ENCODE results near the gene TBCK. TPM values are rescaled to one million over a fixed set of nuclear protein-coding genes. Genes with fewer than 3 reads are reported as not detected.
A peak's percentile ranks its signal among the peaks of the same experiment; 100 is the strongest.

TBCK gene
- total and polyA plus RNA-seq, 7 experiments from 2014 or later: 29.5 to 70.7 (median 54.8) TPM

GRCh38 chr4:106092361-106093040, 223.5 kb downstream of the TBCK start:
- no peak overlapping the region for H3K27ac ChIP-seq (ENCODE audit: low read depth, low read length)
- H3K36me3 Mint-ChIP-seq: peaks cover 48 to 96% (median 87%) of the 10 kb centered on the region in 5 donors
- DNase-seq (no peak), ATAC-seq (no peak)
- intact Hi-C loops (cut with micrococcal nuclease): no loop called here
- peaks cover 0 to 50% (median 0%) of the 10 kb centered on the region in 3 experiments for H3K36me3 ChIP-seq (ENCODE audit: control insufficient read depth in 2 of 3, insufficient read depth in 3 of 3, low read length in 3 of 3)
- H3K9me3 ChIP-seq (ENCODE audit: control insufficient read depth in 2 of 3, low read length in 3 of 3): peaks cover 0 to 18% (median 6%) of the 10 kb centered on the region in 3 experiments
- no peak overlapping the region for H3K4me3 ChIP-seq (ENCODE audit: low read length)
- H3K9me3 Mint-ChIP-seq: peaks cover 8 to 65% (median 33%) of the 10 kb centered on the region in 11 donors
- H3K27me3 ChIP-seq (ENCODE audit: control insufficient read depth in 2 of 2, insufficient read depth in 2 of 2, low read length in 2 of 2): no peaks in the 10 kb centered on the region
- ChIA-PET CTCF (no interaction called here), POLR2A (no interaction called here)
- H3K4me1 Mint-ChIP-seq: no peaks in the 10 kb centered on the region
- H3K27ac Mint-ChIP-seq: no peak overlapping the region
- no peaks in the 10 kb centered on the region for H3K4me1 ChIP-seq (ENCODE audit: control insufficient read depth in 2 of 2, insufficient read depth in 2 of 2, low read length in 2 of 2)
- no peaks in the 10 kb centered on the region for H3K27me3 Mint-ChIP-seq
- H3K4me3 Mint-ChIP-seq: no peak overlapping the region

- H3K27me3 Mint-ChIP-seq: no peaks in the 10 kb centered on the region
- H3K27ac Mint-ChIP-seq: no peak overlapping the region
- Histone ChIP-seq H3K4me3 (ENCODE audit: low read length) (no peak overlapping the region), H3K4me1 (ENCODE audit: control insufficient read depth in 2 of 2, insufficient read depth in 2 of 2, low read length in 2 of 2) (no peaks in the 10 kb centered on the region), H3K9me3 (ENCODE audit: control insufficient read depth in 2 of 3, low read length in 3 of 3) (peaks cover 0 to 18% (median 6%) of the 10 kb centered on the region in 3 experiments), H3K27me3 (ENCODE audit: control insufficient read depth in 2 of 2, insufficient read depth in 2 of 2, low read length in 2 of 2) (no peaks in the 10 kb centered on the region), H3K36me3 (ENCODE audit: control insufficient read depth in 2 of 3, insufficient read depth in 3 of 3, low read length in 3 of 3) (peaks cover 0 to 50% (median 0%) of the 10 kb centered on the region in 3 experiments), H3K27ac (ENCODE audit: low read depth, low read length) (no peak overlapping the region)
- POLR2A ChIA-PET: no interaction called here
- peaks cover 0 to 1% (median 0%) of the 10 kb centered on the region in 7 donors for H3K4me1 Mint-ChIP-seq
- H3K9me3 Mint-ChIP-seq: peaks cover 11 to 82% (median 41%) of the 10 kb centered on the region in 11 donors
- peaks cover 44 to 98% (median 94%) of the 10 kb centered on the region in 5 donors for H3K36me3 Mint-ChIP-seq
- ATAC-seq (no peak), DNase-seq (no peak)
- no peak overlapping the region for H3K4me3 Mint-ChIP-seq
- CTCF ChIA-PET: no interaction called here
- intact Hi-C loops (cut with micrococcal nuclease): no loop called here
Observed at GRCh38 chr4:106090826-106091225, 225.2 kb downstream of the TBCK start.

- CTCF ChIA-PET: no interaction called here
- Histone ChIP-seq H3K36me3 (ENCODE audit: control insufficient read depth in 2 of 3, insufficient read depth in 3 of 3, low read length in 3 of 3) (peaks cover 0 to 18% (median 0%) of the 10 kb centered on the region in 3 experiments), H3K4me1 (ENCODE audit: control insufficient read depth in 2 of 2, insufficient read depth in 2 of 2, low read length in 2 of 2) (no peaks in the 10 kb centered on the region), H3K4me3 (ENCODE audit: low read length) (no peak overlapping the region), H3K27ac (ENCODE audit: low read depth, low read length) (no peak overlapping the region), H3K27me3 (ENCODE audit: control insufficient read depth in 2 of 2, insufficient read depth in 2 of 2, low read length in 2 of 2) (no peaks in the 10 kb centered on the region), H3K9me3 (ENCODE audit: control insufficient read depth in 2 of 3, low read length in 3 of 3) (peaks cover 0 to 5% (median 0%) of the 10 kb centered on the region in 3 experiments)
- H3K4me3 Mint-ChIP-seq: peak overlapping the region in 1 of 10 donors; percentile 22
- intact Hi-C loops (cut with micrococcal nuclease): no loop called here
- H3K9me3 Mint-ChIP-seq: peaks cover 24 to 95% (median 49%) of the 10 kb centered on the region in 11 donors
- H3K36me3 Mint-ChIP-seq: peaks cover 25 to 97% (median 93%) of the 10 kb centered on the region in 5 donors
- H3K27ac Mint-ChIP-seq: no peak overlapping the region
- peaks cover 0 to 5% (median 0%) of the 10 kb centered on the region in 7 donors for H3K4me1 Mint-ChIP-seq
- POLR2A ChIA-PET: no interaction called here
- no peak for DNase-seq
- ATAC-seq: no peak
- no peaks in the 10 kb centered on the region for H3K27me3 Mint-ChIP-seq
Observed at GRCh38 chr4:106083065-106083464, 232.9 kb downstream of the TBCK start.

- Histone ChIP-seq H3K27me3 (ENCODE audit: control insufficient read depth in 2 of 2, insufficient read depth in 2 of 2, low read length in 2 of 2) (no peaks in the 10 kb centered on the region), H3K9me3 (ENCODE audit: control insufficient read depth in 2 of 3, low read length in 3 of 3) (peaks cover 0 to 12% (median 0%) of the 10 kb centered on the region in 3 experiments), H3K27ac (ENCODE audit: low read depth, low read length) (no peak overlapping the region), H3K36me3 (ENCODE audit: control insufficient read depth in 2 of 3, insufficient read depth in 3 of 3, low read length in 3 of 3) (peaks cover 0 to 26% (median 0%) of the 10 kb centered on the region in 3 experiments), H3K4me3 (ENCODE audit: low read length) (no peak overlapping the region), H3K4me1 (ENCODE audit: control insufficient read depth in 2 of 2, insufficient read depth in 2 of 2, low read length in 2 of 2) (no peaks in the 10 kb centered on the region)
- peaks cover 35 to 94% (median 89%) of the 10 kb centered on the region in 5 donors for H3K36me3 Mint-ChIP-seq
- ATAC-seq (no peak), DNase-seq (no peak)
- POLR2A ChIA-PET: no interaction called here
- H3K4me3 Mint-ChIP-seq: no peak overlapping the region
- no peaks in the 10 kb centered on the region for H3K27me3 Mint-ChIP-seq
- intact Hi-C loops (cut with micrococcal nuclease): no loop called here
- H3K9me3 Mint-ChIP-seq: peaks cover 15 to 92% (median 55%) of the 10 kb centered on the region in 11 donors
- H3K4me1 Mint-ChIP-seq: no peaks in the 10 kb centered on the region
- CTCF ChIA-PET: no interaction called here
- H3K27ac Mint-ChIP-seq: no peak overlapping the region
Observed at GRCh38 chr4:106080376-106080775, 235.6 kb downstream of the TBCK start.

- POLR2A ChIA-PET: no interaction called here
- Mint-ChIP-seq H3K4me1 (no peaks in the 10 kb centered on the region), H3K27me3 (no peaks in the 10 kb centered on the region), H3K4me3 (no peak overlapping the region), H3K27ac (no peak overlapping the region), H3K9me3 (peaks cover 15 to 91% (median 56%) of the 10 kb centered on the region in 11 donors), H3K36me3 (peaks cover 40 to 94% (median 88%) of the 10 kb centered on the region in 5 donors)
- CTCF ChIA-PET: no interaction called here
- ATAC-seq: no peak
- intact Hi-C loops (cut with micrococcal nuclease): no loop called here
- Histone ChIP-seq H3K27me3 (ENCODE audit: control insufficient read depth in 2 of 2, insufficient read depth in 2 of 2, low read length in 2 of 2) (no peaks in the 10 kb centered on the region), H3K36me3 (ENCODE audit: control insufficient read depth in 2 of 3, insufficient read depth in 3 of 3, low read length in 3 of 3) (peaks cover 0 to 25% (median 0%) of the 10 kb centered on the region in 3 experiments), H3K9me3 (ENCODE audit: control insufficient read depth in 2 of 3, low read length in 3 of 3) (peaks cover 0 to 12% (median 0%) of the 10 kb centered on the region in 3 experiments), H3K27ac (ENCODE audit: low read depth, low read length) (no peak overlapping the region), H3K4me1 (ENCODE audit: control insufficient read depth in 2 of 2, insufficient read depth in 2 of 2, low read length in 2 of 2) (no peaks in the 10 kb centered on the region), H3K4me3 (ENCODE audit: low read length) (no peak overlapping the region)
- DNase-seq: no peak
Observed at GRCh38 chr4:106079616-106080015, 236.4 kb downstream of the TBCK start.

GRCh38 chr4:106065018-106065417, 251.0 kb downstream of the TBCK start:
- Histone ChIP-seq H3K4me3 (ENCODE audit: low read length) (no peak overlapping the region), H3K27me3 (ENCODE audit: control insufficient read depth in 2 of 2, insufficient read depth in 2 of 2, low read length in 2 of 2) (no peaks in the 10 kb centered on the region), H3K4me1 (ENCODE audit: control insufficient read depth in 2 of 2, insufficient read depth in 2 of 2, low read length in 2 of 2) (no peaks in the 10 kb centered on the region), H3K9me3 (ENCODE audit: control insufficient read depth in 2 of 3, low read length in 3 of 3) (no peaks in the 10 kb centered on the region), H3K36me3 (ENCODE audit: control insufficient read depth in 2 of 3, insufficient read depth in 3 of 3, low read length in 3 of 3) (no peaks in the 10 kb centered on the region), H3K27ac (ENCODE audit: low read depth, low read length) (no peak overlapping the region)
- Mint-ChIP-seq H3K27me3 (no peaks in the 10 kb centered on the region), H3K9me3 (peaks cover 0 to 18% (median 10%) of the 10 kb centered on the region in 11 donors), H3K36me3 (peaks cover 0 to 27% (median 9%) of the 10 kb centered on the region in 5 donors), H3K4me1 (no peaks in the 10 kb centered on the region), H3K27ac (no peak overlapping the region), H3K4me3 (no peak overlapping the region)
- intact Hi-C loops (cut with micrococcal nuclease): no loop called here
- ATAC-seq (no peak), DNase-seq (no peak)
- CTCF ChIA-PET: no interaction called here
- POLR2A ChIA-PET: no interaction called here

GRCh38 chr4:106063009-106063408, 253.0 kb downstream of the TBCK start:
- Histone ChIP-seq H3K4me1 (ENCODE audit: control insufficient read depth in 2 of 2, insufficient read depth in 2 of 2, low read length in 2 of 2) (no peaks in the 10 kb centered on the region), H3K9me3 (ENCODE audit: control insufficient read depth in 2 of 3, low read length in 3 of 3) (no peaks in the 10 kb centered on the region), H3K36me3 (ENCODE audit: control insufficient read depth in 2 of 3, insufficient read depth in 3 of 3, low read length in 3 of 3) (no peaks in the 10 kb centered on the region), H3K4me3 (ENCODE audit: low read length) (no peak overlapping the region), H3K27me3 (ENCODE audit: control insufficient read depth in 2 of 2, insufficient read depth in 2 of 2, low read length in 2 of 2) (no peaks in the 10 kb centered on the region), H3K27ac (ENCODE audit: low read depth, low read length) (no peak overlapping the region)
- DNase-seq (no peak), ATAC-seq (no peak)
- Mint-ChIP-seq H3K27ac (no peak overlapping the region), H3K36me3 (peaks cover 0 to 33% (median 14%) of the 10 kb centered on the region in 5 donors), H3K27me3 (no peaks in the 10 kb centered on the region), H3K4me3 (no peak overlapping the region), H3K9me3 (peaks cover 0 to 18% (median 0%) of the 10 kb centered on the region in 11 donors), H3K4me1 (no peaks in the 10 kb centered on the region)
- POLR2A ChIA-PET: no interaction called here
- CTCF ChIA-PET: no interaction called here
- intact Hi-C loops (cut with micrococcal nuclease): no loop called here

Measured in naive thymus-derived CD4-positive, alpha-beta T cell (primary cell).